ENCODE data around the gene PRSS21.

DNA sequence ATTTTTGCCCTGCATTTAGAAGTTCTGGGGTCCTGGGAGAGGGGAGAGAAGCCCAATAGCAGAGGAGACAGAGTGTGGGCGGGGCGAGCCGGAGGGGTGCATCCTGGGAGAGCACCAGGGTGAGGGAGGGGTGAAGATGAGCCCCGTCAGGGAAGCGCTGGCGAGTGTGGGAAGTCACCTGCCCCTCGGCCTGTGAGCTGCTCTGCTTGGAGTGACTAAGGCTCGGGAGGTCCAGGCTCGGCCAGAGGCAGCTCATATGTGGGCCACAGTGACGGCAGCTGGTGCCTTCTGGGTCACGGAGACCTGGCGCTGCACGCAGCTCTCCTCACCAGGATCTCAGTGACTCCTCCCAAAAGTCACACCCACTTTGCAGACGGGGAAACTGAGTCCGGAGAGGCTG, 14.2 kb downstream of the PRSS21 start:
- no peak for TF ChIP-seq POLR2A (IDR thresholded peaks at IDR 0.05; ENCODE audit: low read length)
- TF ChIP-seq GATA1 (IDR thresholded peaks at IDR 0.05; ENCODE audit: low read depth, low read length) = no peak
